GM12865 (cell line): ENCODE measurements around the gene SEC24A.
"Not testable (repeated sequence)": the region's sequence is repeated elsewhere in the genome, so short reads cannot be mapped to it uniquely, and the experiment has no call there.

ENCODE experiments used
- DNase-seq: peaks from one replicate; pipeline ENCODE4 v3.0.0; 2010; ENCODE audit warnings: low read depth
- H3K4me3 ChIP-seq: 2 replicates; pipeline ENCODE4 v1.5.1; 2011; ENCODE audit warnings: mild to moderate bottlenecking, low read depth, low read length, control low read depth
- TF ChIP-seq, protein P1 (sequence below): IDR thresholded peaks from 2 replicates; pipeline ENCODE4 v1.5.1; 2011; ENCODE audit warnings: low read length, control low read depth, low read depth, inconsistent platforms; ENCODE audit not compliant: insufficient read depth; ENCODE audit errors: missing control alignments

SEC24A gene

DNA sequence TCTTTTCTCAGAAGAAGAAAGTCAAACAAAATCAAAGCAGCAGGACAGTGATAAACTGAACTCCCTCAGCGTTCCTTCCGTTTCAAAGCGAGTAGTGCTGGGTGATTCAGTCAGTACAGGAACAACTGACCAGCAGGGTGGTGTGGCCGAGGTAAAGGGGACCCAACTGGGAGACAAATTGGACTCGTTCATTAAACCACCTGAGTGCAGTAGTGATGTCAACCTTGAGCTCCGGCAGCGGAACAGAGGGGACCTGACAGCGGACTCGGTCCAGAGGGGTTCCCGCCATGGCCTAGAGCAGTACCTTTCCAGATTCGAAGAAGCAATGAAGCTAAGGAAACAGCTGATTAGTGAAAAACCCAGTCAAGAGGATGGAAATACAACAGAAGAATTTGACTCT lies 92.5 kb downstream of the SEC24A start:
- no peak overlapping the region for H3K4me3 ChIP-seq
- TF ChIP-seq, protein P1, sequence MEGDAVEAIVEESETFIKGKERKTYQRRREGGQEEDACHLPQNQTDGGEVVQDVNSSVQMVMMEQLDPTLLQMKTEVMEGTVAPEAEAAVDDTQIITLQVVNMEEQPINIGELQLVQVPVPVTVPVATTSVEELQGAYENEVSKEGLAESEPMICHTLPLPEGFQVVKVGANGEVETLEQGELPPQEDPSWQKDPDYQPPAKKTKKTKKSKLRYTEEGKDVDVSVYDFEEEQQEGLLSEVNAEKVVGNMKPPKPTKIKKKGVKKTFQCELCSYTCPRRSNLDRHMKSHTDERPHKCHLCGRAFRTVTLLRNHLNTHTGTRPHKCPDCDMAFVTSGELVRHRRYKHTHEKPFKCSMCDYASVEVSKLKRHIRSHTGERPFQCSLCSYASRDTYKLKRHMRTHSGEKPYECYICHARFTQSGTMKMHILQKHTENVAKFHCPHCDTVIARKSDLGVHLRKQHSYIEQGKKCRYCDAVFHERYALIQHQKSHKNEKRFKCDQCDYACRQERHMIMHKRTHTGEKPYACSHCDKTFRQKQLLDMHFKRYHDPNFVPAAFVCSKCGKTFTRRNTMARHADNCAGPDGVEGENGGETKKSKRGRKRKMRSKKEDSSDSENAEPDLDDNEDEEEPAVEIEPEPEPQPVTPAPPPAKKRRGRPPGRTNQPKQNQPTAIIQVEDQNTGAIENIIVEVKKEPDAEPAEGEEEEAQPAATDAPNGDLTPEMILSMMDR = no peak
- DNase-seq = no peak

DNA sequence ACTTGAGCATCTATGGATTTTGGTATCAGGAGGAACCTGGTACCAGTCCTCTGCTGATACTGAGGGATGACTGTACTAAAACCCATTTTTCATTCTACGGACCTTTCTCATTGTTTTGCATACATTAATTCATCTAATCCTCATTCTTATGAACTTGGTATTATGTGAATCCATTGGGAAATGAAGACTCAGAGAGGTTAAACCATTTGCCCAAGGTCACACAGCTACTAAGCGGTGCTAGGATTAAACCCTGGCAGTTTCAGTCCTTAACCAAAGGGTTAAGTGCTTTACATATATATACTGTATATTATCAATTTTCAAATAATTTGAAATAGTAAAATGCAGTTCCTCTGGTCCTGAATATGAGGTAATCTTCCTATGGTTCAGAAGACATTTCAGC lies 93.5 kb downstream of the SEC24A start:
- H3K4me3 ChIP-seq = no peak overlapping the region
- DNase-seq = no peak
- TF ChIP-seq, protein P1 = no peak

DNA sequence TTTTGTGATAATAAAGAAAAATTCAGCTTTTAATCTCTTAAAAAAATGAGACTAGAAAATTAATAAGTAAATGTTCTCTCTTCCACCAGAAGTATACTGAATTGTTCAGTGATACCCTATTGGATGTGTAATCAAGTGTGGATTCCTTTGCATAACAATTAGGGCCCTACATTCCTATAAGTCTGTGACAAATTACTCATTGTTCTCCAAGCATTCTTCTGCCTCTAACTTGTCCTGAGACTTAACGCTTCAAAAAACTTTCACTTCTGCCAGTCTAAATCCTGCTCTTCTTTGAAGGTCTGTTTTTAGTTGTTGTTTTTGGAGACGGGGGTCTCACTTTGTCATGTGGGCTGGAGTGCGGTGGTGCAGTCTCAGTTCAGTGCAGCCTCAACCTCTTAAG lies 100.8 kb downstream of the SEC24A start:
- H3K4me3 ChIP-seq = no peak overlapping the region
- TF ChIP-seq, protein P1 = no peak
- no peak for DNase-seq

DNA sequence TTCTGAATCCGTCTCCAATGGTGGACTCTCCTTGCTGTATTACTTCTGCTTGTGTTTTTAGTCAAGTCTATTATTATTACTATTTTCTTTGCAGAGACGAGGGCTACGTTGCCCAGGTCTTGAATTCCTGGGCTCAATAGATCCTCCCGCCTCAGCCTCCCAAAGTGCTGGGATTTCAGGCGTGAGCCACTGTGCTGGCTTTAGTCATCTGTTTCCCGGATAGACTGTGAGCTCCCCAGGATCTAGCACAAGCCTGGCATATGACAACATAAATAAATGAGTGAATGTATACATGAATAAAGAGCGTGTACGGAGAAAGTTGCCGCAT lies 109.6 kb downstream of the SEC24A start:
- peak; percentile 5 for DNase-seq
- peak overlapping the region; percentile 67 for H3K4me3 ChIP-seq
- TF ChIP-seq, protein P1 = no peak

DNA sequence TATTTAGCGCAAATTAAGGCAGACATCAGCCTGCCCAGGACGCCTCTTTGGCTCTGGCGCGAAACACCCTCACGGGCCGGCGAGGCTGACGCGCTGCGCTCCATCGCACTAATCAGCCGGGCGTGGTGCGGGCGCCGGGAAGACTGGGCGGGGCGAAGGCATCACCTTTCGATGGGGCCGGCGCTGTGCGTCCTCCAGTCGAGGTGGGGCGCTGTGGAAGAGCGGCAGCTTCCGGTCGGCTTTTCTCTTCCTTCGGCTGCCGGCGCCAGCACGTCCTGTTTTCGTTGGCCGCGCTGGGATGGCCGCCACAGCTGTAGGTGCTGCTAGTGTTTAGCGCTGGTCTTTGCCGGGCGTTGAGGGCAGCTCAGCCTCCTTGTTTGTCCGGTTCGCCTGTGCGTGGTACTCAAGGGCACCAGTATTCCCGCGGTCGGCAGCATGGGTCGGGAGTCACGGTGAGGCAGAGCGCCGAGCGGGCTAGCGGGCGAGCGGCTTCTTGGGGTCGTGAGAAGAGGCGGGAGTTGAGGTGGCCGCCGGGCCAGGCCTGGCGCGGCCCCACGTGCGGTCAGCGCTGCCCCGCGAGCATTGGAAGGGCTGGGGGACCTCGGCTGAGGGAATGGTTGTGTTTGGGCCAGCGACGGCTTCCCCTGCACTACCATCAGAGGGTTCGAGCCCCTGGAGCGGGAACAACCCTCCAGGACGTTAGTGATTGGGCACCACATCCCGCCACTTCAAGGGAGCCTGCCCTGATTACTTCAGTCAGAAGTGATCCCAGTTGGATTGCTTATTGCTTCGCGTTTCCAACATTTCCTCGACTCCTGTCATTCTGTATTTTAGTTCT lies 110.1 kb downstream of the SEC24A start, which contains the start of gene DDX46:
Gene DDX46 (plus strand): TSS at position 276 of the 838 bp plus-strand sequence. CDS start 160 bp downstream, at position 436.
- peak; percentile 96 for DNase-seq
- H3K4me3 ChIP-seq = peak within 1 kb of the TSS; percentile 67
- TF ChIP-seq, protein P1 = peak; percentile 81

DNA sequence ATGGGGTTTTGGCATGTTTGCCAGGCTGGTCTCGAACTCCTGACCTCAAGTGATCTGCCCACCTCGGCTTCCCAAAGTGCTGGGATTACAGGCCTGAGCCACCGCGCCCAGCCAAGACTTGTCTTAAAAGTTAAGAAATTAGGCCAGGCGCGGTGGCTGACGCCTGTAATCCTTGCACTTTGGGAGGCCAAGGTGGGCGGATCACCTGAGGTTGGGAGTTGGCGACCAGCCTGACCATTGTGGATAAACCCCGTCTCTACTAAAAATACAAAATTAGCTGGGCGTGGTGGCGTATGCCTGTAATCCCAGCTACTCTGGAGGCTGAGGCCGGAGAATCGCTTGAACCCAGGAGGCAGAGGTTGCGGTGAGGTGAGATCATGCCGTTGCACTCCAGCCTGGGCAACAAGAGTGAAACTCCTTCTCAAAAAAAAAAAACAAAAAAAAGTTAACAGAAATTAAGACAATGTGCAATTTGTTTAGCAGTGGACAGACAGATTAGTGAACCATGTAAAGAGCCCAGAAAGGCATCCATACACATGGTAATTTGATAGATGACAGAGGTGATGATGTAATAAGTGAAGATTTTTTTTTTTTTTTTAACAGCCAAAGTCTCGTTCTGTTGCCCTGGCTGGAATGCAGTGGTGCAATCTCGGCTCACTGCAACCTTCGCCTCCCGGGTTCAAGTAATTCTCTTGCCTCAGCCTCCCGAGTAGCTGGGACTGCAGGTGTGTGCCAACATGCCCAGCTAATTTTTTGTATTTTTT lies 119.1 kb downstream of the SEC24A start:
- DNase-seq, H3K4me3 ChIP-seq: not testable (repeated sequence)

DNA sequence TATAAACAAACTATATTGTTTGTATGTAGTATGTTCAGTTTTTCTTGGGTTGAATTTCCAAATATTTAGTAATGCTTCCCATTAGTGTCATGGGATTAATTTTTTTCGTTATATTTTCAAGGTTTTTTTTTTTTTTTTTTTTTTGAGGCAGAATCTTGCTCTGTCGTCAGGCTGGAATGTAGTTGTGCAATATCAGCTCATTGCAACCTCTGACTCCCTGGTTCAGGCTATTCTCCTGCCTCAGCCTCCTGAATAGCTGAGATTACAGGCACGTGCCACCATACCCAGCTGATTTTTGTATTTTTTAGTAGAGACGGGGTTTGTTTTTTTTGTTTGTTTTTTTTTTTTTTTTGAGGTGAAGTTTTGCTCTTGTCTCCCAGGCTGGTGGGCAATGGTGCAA lies 120.6 kb downstream of the SEC24A start:
- TF ChIP-seq, protein P1 = no peak
- DNase-seq = no peak

More for the DNA sequence above, 120.6 kb downstream of the SEC24A start:
- H3K4me3 ChIP-seq = no peak overlapping the region
